Epidermal melanocyte (primary cell): ENCODE data around the gene MRPL58.
"Not testable (repeated sequence)": the region's sequence is repeated elsewhere in the genome, so short reads cannot be mapped to it uniquely, and the experiment has no call there.

Experiments
- DNase-seq: peaks from one replicate; pipeline ENCODE4 v3.0.0; 2011; ENCODE audit warnings: low spot score; ENCODE audit not compliant: insufficient read length

Gene MRPL58

GRCh38 chr17:74987418-74987908 lies 25.0 kb upstream of the MRPL58 start, which contains the start of gene CDR2L:
Gene CDR2L (plus strand): TSS chr17:74987632. CDS start chr17:74988044, 412 bp downstream.
- peak; percentile 94 for DNase-seq

GRCh38 chr17:74987909-74988711 lies 24.4 kb upstream of the MRPL58 start:
- peak; percentile 57 for DNase-seq

GRCh38 chr17:74990581-74991105 lies 21.8 kb upstream of the MRPL58 start:
- DNase-seq: no peak

- no peak for DNase-seq
Measured at GRCh38 chr17:74992223-74992622, 20.2 kb upstream of the MRPL58 start.

- DNase-seq: no peak
Measured at GRCh38 chr17:74994440-74994839, 18.0 kb upstream of the MRPL58 start.

- DNase-seq: no peak
Measured at GRCh38 chr17:74995847-74996246, 16.6 kb upstream of the MRPL58 start.

GRCh38 chr17:74998783-74999182 lies 13.7 kb upstream of the MRPL58 start:
- no peak for DNase-seq

GRCh38 chr17:74999523-74999922 lies 12.9 kb upstream of the MRPL58 start:
- DNase-seq: no peak

- no peak for DNase-seq
Measured at GRCh38 chr17:75001915-75002843, 10.3 kb upstream of the MRPL58 start.

GRCh38 chr17:75003070-75003956 lies 9.2 kb upstream of the MRPL58 start:
- no peak for DNase-seq

- DNase-seq: no peak
Measured at GRCh38 chr17:75003957-75004355, 8.5 kb upstream of the MRPL58 start.

GRCh38 chr17:75004371-75004770 lies 8.1 kb upstream of the MRPL58 start:
- no peak for DNase-seq

GRCh38 chr17:75005291-75005690 lies 7.2 kb upstream of the MRPL58 start:
- DNase-seq: no peak

GRCh38 chr17:75006084-75006483 lies 6.4 kb upstream of the MRPL58 start:
- DNase-seq: not testable (repeated sequence)

GRCh38 chr17:75006653-75007052 lies 5.8 kb upstream of the MRPL58 start:
- no peak for DNase-seq

- no peak for DNase-seq
Measured at GRCh38 chr17:75008373-75008772, 4.1 kb upstream of the MRPL58 start.

- DNase-seq: no peak
Measured at GRCh38 chr17:75009139-75009724, 3.2 kb upstream of the MRPL58 start.

- DNase-seq: no peak
Measured at GRCh38 chr17:75010683-75011400, 1.6 kb upstream of the MRPL58 start.

- peak; percentile 89 for DNase-seq
Measured at GRCh38 chr17:75011401-75012095, 922 bp upstream of the MRPL58 start.
